B cell (primary cell): ENCODE data around the gene GPBP1.

ENCODE experiments used
- EZH2 ChIP-seq: IDR thresholded peaks from 2 replicates; pipeline ENCODE4 v1.6.1; 2012; ENCODE audit warnings: borderline replicate concordance, low read depth, mild to moderate bottlenecking, moderate library complexity, low read length; ENCODE audit not compliant: insufficient read depth, poor library complexity, severe bottlenecking
- TF ChIP-seq, protein P1 (sequence below): fragments of 200-600 bp; IDR thresholded peaks from one replicate; pipeline ENCODE4 v1.8.0; 2022; ENCODE audit warnings: antibody characterized with exemption, mild to moderate bottlenecking

- TF ChIP-seq, protein P1, sequence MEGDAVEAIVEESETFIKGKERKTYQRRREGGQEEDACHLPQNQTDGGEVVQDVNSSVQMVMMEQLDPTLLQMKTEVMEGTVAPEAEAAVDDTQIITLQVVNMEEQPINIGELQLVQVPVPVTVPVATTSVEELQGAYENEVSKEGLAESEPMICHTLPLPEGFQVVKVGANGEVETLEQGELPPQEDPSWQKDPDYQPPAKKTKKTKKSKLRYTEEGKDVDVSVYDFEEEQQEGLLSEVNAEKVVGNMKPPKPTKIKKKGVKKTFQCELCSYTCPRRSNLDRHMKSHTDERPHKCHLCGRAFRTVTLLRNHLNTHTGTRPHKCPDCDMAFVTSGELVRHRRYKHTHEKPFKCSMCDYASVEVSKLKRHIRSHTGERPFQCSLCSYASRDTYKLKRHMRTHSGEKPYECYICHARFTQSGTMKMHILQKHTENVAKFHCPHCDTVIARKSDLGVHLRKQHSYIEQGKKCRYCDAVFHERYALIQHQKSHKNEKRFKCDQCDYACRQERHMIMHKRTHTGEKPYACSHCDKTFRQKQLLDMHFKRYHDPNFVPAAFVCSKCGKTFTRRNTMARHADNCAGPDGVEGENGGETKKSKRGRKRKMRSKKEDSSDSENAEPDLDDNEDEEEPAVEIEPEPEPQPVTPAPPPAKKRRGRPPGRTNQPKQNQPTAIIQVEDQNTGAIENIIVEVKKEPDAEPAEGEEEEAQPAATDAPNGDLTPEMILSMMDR = no peak
- no peak for TF ChIP-seq EZH2
These were observed 6.7 kb upstream of the GPBP1 start for GRCh38 chr5:57167201-57167600.
